Dermis microvascular lymphatic vessel endothelial cell (primary cell): ENCODE measurements around the gene SLC17A7. TPM values are rescaled to one million over a fixed set of nuclear protein-coding genes. Genes with fewer than 3 reads are reported as not detected.

Source experiments
- DNase-seq, 2 donors: peaks; one replicate each; pipeline versions ENCODE4 v3.0.0 to v3.0.0-alpha.2; 2010; ENCODE audit warnings: low read depth in 2 of 2
- total RNA-seq: library from RNA; depleted of rRNA; stranded (reverse); fragments of >200 nt; gene quantifications from 2 replicates; pipeline ENCODE4 v1.2.1, GENCODE V29; 2014

The SLC17A7 gene
- total RNA-seq, 1 donor from 2014 or later = 0.13 TPM

DNA sequence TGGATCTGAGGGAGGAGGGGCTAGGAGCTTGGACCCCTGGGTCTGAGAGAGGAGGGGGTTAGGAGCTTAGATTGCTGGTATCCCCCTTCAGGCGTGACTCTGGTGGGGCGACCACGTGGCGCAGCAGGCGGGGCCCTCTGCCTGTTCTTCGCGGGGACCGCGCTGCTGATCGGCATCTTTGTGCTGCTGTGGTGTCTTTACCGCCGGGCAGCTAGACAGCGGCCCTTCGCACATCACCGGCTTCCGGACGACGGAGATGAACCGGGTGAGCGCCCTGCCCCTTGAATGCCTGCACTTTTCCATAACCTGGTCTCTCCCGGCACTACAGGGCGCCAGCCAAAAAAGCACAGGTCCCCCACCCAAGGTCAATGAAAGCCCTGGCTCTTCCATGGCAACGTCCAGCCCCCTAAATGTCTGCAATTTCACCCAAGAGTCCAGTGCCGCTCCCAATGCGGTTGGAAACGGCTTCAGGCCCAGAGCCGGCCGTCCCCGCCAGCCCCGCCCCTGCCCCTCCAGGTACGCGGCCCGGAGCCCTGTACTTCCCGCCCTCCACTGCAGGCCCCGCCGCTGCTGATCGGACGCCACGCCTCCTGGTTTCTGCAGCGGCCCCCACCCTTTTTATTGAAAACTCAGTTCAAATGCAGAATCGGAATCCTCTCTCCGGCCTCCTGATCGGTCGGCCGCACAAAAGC, 13.3 kb downstream of the SLC17A7 start:
- no peak for DNase-seq

DNA sequence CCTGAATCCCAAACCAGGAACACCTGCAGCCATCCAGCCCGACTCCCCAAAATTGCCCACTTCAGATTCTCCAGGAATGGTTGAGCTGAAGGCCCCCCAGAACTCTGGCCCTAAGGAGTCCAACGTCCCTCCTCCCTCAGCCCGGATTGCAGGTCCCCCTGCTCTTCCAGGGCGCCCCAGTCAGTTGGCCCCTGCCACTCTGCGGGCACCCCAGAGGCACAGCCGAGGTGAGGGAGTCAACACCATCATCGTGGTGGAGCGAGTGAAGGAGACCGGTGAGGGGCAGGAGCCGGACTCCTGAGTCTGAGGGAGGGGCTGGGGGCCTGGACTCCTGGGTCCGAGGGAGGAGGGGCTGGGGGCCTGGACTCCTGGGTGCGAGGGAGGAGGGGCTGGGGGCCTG, 14.0 kb downstream of the SLC17A7 start:
- no peak for DNase-seq

DNA sequence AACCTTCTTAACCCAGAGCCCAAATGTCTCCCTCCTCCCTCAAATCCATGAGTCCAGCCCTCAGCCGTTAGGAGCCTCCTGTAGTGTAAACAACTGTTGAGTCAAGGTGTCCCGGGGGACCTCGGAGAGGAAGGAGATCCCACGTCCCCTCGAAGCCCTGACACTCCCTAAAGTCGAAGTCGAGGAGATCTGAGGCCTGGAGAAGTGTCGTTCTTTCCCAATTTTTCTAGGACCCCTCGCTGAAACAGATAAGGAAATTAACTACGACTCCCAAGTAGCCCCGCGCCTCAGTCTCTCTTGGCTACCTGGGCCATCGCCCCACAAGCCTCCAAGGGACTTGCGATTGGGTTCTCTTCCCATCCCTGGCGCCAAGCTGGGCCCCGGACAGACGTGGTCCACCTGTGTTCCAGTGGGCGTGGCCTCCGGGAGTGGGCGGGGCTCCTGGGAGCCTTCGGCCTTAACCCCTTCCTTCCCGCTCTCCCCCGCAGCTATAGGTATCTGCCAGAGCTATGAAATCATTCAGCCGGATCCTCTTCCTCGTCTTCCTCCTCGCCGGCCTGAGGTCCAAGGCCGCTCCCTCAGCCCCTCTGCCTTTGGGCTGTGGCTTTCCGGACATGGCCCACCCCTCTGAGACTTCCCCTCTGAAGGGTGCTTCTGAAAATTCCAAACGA, 15.3 kb downstream of the SLC17A7 start:
- DNase-seq = no peak

DNA sequence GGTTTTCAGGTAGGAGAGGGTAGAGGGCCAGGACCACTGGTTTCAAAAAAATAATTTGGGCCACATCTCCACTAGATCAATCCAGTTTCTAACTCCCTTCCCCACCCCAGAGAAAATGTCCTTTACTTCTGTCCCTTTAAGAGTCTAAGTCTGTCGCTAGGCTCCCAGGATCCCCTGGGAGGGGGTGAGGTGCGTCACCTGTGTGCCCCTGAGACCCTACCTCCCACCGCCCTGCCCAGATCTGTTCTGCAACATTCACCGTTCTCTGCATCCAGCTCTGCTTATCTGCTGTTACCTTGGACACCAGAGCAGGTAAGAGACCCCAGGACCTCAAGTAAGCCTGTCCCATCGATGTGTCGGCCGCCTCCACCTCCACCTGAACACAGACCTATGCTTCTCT, 16.1 kb downstream of the SLC17A7 start, which contains the start of gene GFY:
Gene GFY, plus strand, starts transcription at position 211 of the 400 bp plus-strand sequence. CDS start 1,043 bp downstream, outside the sequence.
- DNase-seq = no peak

DNA sequence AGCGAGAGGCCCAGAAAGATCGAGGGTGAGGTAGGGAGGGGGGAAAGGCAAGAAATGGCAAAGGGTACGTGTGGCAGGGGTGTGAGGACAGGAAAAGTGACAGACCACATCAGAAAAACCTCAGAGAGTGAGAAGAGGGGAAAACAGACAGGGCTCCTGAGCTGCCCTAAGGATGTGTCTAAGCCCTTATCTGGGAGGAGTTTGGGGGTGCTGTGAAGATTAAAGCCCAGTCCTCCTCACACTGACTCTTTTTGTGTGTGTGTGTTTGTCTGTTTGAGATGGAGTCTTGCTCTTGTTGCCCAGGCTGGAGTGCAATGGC, 17.4 kb downstream of the SLC17A7 start:
- DNase-seq = no peak

DNA sequence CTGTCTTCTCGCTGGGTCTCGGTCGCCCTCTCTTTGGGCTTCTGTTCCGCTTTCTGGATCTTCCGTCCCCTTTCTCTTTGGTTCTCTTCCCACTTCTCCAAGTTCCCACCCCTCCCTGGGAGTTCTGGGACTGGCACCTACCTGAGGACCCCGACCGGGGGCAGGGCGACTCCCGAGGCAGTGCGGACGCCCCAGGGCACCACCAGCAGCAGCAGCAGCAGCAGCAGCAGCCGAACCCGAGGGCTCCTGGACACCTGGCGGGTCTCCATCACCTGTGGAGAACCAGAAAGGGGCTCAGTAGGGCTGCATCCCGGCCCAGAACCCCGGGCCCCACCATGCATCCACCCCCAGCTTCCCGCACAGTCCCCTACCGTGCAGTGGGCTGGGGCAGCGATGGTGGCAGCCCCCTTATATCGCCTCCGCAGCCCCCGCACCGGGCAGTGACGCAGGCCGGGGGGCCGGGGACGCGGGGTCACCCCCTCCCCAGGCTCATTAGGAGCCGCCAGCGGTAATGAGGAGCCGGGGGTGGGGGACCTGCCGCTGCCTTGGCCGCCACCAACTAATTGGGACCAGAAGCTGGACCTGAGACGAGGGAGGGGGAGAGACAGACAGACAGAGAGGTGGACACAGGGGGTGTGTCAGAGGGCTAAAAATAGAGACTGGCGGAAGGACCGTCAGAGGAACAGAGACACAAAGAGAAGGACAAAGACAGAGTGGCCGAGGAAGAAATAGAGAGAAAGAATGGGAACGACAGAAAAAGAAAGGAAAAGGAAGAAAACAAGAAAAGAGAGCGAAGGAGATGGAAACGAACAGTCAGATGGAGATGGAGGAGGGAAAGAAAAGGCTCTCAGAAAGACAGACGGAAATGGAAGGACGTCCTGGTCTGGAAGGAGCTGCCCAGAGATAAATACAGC, 18.0 kb downstream of the SLC17A7 start, which contains the start of gene PTH2:
Gene PTH2, minus strand, starts transcription at position 371 of the 914 bp plus-strand sequence. Its CDS starts 102 bp downstream, at position 269.
- no peak for DNase-seq

DNA sequence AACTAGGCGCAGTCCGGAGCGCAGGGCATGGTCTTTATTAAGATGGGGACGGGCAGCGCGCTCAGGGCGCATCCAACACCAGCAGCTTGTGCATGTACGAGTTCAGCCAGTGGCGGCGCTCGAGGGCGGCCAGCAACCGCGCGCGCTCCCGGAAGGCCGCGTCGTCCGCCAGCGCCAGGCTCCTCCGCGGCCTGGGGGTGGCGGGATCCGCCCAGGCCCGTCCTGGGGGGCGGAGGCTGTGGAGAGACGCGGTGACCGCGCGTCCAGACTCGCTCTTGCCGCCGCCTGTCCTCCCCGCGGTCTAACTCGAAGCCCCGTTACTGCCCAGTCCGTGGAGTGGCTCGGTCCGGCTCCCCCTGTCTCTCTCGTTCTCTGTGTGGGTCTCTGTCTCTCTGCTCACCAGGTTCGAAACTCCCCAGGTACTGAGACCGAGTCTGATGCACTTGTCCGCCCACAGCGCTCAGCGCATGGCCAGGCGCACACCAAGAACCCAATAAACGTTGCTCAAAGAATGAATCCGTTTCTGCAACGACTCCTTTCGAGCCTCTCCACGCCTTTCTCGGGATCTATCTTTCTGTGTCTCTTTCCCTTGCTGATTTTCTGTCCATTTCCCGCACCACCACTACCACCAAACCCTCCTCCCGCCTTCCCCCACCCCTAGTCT, 18.8 kb downstream of the SLC17A7 start:
- peak in 1 of 2 donors; percentile 63 for DNase-seq

DNA sequence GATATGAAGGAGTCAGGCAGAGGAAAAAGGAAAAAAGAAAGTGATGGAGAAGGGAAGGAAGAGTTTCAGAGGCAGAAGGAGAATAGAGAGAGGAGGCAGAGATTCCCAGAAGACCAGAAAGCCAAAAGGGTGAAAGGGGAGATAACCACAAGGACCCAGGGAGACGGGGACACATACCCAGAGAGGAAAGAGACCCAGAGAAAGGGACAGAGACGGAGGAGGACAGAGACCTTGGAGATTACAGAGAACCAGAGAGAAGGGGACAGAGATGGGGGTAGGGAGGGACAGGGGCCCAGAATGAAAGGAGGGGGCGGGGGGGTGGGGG, 19.5 kb downstream of the SLC17A7 start:
- DNase-seq = no peak

DNA sequence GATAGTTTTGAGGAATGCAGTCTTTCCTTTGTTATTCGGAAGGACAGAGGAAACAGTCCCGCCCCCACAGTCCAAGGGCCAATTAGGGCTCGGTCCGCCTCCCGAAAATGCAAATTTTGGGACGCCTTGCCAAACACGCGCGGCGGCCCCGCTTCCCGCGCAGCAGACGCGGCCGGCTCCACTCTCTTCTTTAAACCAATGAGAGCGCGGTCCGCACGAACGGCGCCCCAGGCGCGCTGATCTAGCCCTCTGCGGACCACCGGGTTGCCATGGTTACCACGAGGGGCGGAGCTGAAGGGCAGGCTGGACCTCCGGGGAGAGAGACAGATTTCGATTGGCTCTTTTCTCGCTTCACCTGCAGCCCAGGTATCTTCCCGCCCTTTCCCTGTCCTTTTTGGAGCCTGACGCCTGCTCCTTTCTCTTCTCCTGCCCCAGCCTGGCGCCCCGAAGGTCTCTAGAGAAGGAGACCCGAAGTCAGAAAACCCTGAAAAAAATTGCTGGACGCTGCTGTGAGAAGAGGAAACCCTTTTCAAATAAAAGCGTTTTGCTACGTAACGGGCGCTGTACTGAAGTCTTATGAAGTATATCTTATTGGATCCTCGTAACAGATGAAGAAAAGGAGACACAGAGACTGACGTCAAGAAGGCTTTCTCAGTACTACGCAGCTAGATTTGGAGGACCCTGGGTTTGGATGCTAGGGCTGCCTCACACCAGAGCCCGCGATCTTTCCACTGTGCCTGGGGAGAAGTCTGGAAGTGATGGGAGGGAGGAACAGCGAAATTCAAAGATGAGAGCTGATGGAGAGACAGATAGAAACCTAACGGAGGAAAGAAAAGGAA, 20.1 kb downstream of the SLC17A7 start:
- DNase-seq = peak in 1 of 2 donors; percentile 49

DNA sequence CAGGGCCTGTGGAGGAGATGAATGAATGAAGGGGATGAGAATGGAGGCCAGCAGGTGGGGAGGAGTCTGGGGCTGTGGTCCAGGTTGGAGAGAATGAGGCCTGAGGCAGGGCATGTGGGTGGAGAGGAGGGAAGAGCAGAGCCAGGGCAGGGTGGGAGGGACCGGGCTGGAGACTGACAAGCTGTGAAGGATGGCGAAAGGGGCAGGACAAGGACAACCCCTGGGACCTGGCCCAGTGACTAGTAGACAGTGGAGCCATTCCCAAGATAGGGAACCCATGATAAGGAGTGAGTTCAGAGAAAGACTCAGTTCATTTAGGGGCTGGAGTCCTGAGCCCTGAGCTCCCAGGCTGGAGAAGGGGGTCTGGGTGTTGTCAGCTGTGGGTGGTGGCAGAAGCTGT, 21.1 kb downstream of the SLC17A7 start:
- no peak for DNase-seq

DNA sequence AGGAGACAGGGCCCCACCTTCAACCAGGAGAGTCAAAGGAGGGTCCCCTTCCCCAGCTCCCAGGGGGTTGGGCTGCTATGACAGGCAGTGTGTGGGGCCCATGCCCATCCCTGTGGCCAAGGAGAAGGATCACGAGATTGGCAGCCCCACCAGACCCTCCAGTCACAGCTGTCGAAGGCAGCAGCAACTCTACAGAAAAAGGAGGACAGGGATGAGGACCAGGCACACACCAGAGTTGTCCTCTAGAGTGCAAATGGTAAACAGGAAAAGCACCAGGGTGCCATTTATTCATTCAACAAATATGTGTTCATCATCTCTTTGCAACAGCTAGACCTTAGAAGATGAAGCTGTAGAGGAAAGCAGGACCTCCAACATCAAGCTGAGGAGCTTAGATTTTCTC, 22.2 kb downstream of the SLC17A7 start:
- no peak for DNase-seq

DNA sequence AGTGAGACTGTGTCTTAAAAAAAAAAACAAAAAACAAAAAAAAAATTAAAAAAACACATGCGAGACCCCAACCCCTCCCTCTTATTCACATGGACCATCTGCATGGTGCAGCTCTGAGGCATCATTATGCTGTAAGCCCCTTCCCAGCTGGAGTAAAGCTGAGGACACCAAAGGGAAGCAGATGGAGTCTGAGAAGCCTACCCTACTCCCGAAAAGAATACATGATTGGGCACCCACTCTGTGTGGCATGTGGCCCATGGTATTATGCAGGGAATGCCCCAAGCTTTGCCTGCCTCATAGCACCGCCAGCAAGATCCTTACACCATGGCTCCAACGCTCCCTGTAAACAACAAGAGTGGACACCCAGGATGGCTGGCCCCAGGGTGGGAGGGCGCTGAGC, 22.8 kb downstream of the SLC17A7 start:
- no peak for DNase-seq

DNA sequence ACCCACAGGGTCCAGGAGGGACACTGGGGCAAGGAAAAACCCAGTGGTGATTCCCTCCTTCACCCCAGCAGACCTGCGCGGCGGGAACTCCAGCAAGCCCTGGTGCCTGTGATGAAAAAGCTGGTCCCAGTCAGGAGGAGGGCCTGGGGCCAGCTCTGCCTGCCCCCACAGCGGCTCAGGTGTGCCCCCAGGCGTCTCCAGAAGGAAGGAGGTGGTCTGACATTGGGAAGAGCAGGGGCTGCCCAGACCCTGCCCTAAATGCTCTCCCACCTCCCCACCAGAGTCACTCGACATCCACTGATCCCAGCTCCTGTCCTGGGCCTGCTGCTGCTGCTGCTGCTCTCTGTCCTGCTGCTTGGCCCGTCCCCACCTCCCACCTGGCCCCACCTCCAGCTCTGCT, 24.2 kb downstream of the SLC17A7 start:
- DNase-seq = no peak

DNA sequence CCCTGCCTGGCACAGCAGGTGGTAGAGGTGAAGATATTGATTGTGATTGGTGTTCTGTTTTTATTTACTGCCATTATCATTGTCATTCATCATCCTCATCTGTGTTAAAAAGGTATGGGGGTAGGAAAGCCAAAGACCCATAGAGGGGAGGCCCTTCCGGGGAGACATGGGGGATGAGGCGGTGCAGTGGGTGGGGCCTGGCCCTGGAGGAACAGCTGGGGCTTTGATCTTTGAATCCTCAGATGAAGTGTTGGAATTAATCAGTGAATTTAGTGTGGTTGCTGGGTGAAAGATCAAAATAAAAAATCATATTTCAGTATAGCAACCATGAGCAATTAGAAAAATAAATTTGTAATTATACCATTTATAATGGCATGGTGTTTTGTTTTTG, 25.5 kb downstream of the SLC17A7 start:
- no peak for DNase-seq

DNA sequence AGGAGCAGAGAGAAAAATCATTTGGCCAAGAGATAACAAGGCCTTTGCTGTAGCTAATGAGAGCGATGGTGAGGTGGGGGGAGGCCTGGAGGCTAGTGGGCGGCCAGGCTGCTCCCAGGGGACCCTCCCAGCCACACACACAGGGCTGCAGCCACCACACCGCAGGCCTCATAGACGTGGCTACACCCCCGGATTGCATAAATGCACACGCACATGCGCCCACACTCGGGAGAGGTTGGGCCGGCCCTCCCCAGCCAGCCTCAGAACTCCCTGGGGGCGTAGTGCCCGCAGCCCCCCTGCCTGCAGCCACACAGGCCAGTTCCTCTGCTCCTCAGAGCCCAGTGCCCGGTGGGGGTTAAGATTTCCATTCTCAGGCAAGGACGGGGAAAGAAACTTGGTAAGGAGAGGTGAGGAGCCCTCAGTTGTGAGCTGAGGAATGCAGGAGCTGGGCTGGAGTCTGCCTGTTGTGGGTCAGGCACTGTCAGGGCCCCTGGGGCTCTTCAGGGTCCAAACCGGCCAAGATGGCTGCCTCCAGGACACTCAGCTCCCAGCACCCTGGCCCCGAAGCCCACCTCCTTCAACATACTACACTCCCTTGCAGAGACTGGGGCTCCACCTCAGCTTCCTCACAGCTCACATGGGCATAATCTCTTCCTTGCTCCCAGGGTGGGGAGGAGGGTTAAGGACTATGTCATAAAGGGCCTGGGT, 26.1 kb downstream of the SLC17A7 start:
- DNase-seq = no peak

DNA sequence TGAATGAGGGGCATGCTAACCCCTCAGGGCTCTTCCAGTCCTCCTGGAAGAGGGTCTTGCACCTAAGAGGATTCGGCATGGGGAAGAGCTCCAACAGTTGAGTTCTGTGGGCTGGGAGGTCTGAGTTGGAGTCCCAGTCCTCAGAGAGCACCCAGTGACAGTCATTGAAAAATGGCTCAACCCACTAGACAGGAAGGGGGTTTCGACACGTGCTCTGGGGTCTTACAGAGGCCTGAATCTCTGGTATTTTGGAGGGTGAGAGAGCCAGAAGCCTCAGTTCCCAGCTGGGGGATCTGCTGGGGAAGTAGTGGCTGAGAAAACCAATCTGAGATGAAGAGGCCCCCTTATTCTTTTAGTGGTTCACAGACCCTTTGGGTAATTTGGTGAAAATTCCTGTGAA, 27.1 kb downstream of the SLC17A7 start:
- no peak for DNase-seq

DNA sequence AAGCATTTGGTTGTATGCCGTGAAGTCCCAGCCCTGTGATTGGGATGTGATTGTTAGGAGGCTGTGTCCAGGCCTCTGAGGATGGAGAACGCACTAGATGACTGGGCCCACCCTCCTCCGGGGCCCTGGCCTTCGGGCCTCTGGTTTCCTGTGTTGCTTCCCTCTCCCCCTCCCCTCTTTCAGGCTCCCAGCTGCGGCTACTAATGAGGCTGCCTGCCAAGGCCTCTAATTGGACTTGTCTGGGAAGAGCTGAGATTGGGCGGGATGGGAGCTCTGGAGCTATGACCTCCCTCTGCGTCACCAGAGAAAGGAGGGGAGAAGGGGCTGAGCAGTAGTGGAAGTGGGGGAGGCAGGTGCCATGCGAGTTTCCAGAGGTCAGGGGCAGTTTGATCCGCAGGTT, 28.0 kb downstream of the SLC17A7 start:
- DNase-seq = no peak

DNA sequence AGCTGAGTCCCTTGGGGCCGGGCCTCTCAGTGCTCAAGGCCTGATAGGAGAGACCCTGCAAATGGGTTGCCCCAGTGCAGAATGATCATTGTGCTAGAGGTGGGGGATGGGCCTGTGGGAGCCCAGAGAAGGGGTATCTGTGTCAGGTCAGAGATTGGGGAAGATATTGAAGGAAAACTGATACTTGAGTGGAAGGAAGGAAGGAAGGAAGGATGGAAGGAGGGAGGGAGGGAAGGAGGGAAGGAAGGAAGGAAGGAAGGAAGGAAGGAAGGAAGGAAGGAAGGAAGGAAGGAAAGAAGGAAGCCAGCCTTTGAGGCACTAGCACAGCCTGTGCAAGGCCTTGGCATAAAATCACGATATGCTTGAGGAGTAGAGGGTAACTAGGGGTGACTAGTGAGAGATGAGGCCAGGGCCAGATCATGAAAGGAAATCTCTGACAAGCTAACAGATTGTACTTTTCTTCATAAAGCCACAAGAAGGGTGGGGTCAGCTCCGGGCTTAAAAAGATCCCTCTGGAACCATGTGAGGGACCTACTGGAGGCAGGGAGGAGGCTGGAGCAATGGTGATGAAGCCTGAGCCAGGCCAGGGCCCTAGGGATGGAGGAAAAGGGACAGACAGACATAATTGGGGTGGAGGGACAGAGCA, 29.5 kb downstream of the SLC17A7 start:
- no peak for DNase-seq

DNA sequence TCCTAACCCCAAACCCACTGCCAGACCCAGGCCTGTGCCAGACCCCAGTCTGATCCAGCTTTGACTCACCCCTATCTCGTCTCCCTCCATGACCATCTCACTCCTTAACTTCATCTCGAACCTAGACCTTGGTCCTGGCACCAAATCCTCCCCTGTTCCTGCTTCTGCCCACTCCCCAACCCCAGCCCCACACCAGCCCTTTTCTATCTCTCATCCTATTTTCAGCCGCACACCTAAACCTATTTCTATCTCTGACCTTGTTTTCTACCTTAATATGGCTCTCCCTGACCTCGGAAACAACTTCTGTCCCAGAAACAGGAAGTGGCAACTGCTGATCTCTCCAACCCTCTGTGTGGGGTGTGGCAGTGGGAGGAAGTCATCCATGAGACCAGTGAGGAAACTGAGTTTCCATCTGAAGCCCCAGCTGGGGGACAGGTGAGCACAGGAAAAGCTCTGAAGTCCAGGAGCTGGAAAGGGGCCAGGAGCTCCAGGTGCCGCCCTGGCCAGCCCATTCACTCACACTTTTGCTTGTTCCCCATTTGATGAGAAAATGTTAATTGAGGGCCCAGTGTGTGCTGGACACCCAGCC, 31.8 kb downstream of the SLC17A7 start:
- no peak for DNase-seq
